Mononuclear cell (primary cell): ENCODE results near the gene NR6A1. TPM values are rescaled to one million over a fixed set of nuclear protein-coding genes. Genes with fewer than 3 reads are reported as not detected.

ENCODE experiments used
- H3K27me3 ChIP-seq: 2 replicates; pipeline ENCODE4 v1.6.0; 2011; ENCODE audit warnings: low read length, control low read depth; ENCODE audit not compliant: insufficient read depth
- H3K4me1 ChIP-seq: 2 replicates; pipeline ENCODE4 v1.5.1; 2011; ENCODE audit warnings: mild to moderate bottlenecking, low read length, control low read depth; ENCODE audit not compliant: insufficient read depth
- H3K4me3 ChIP-seq: 2 replicates; pipeline ENCODE4 v1.5.1; 2011; ENCODE audit warnings: mild to moderate bottlenecking, low read length, moderate library complexity
- H3K9me3 ChIP-seq: 2 replicates; pipeline ENCODE4 v1.5.1; 2011; ENCODE audit warnings: low read depth, mild to moderate bottlenecking, control low read depth, low read length
- total RNA-seq: library from RNA; depleted of rRNA; stranded (reverse); fragments of >200 nt; gene quantifications from one replicate; pipeline ENCODE4 v1.2.3, GENCODE V29; 2012

Gene NR6A1
- total RNA-seq, 1 donor: 0.42 TPM

DNA sequence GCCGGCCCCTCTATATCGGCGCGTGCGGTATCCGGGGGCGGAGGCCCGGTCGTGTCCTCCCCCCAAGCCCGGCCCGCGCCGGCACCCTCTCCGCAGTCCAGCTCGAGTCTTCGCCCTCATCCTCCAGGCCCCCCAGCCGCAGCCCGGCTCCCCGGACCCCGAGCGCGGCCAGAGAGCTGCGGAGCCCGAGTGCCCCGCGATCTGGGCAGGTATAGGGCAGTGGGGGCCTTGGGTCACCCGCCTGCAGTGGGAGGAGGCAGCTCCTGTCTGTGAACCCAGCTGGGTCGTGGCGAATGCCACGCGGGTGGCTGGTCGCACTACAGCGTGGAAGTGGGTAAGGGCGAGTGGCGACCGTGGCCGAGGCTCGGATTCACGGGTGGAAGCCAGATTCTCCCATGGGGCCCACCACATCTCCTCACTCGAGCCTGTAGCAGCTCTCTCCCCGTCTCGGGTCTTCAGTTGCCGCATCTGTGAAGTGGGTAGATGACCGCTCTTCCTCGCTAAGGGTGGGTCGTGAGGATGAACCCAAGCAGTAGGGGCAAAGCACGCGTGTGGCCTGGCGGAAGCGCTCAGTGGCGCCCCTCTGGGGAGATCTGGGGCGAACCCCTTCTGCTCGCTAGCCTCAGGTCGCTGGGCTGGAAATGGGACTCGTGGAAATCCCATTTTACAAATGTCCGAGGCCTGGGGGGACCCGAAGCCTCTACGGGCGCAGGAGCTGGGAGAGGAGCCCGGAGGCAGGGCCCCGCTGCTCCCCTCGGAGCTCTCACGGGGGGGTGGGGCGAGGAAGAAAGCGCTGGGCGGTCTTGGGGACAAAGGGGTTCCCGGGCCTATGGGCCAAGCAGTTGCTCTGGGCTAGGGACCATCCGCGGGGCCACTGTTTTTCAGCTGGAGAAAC lies 265.9 kb downstream of the NR6A1 start:
- H3K9me3 ChIP-seq: no peaks in the 10 kb centered on the region
- peaks cover 24% of the 10 kb centered on the region for H3K27me3 ChIP-seq
- no peak overlapping the region for H3K4me3 ChIP-seq
- peaks cover 9% of the 10 kb centered on the region for H3K4me1 ChIP-seq

DNA sequence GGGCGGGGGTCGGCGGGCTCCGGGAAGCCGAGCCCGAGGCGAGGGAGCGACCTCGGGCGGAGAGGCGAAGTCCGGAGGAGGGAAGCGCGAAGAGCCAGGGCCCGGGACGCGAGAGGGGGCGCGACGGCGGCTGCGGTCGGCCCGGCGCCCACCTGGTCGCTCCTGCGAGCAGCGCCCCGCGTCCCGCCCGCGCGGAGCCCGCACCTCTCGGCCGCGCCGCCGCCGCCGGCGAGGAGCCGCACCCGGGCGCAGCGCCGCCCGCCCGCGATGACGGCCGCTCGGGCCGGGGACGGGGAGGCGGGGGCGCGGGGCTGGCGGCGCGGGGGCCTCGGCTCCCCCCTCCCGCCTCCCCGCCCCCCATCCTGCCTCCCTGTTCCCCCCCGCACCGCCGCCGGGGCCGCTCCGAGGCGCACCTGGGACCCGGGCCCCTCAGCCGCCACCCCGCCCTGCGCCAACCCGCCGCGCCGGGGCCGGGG lies 266.5 kb downstream of the NR6A1 start:
- Histone ChIP-seq H3K9me3 (no peaks in the 10 kb centered on the region), H3K4me3 (no peak overlapping the region), H3K27me3 (peaks cover 24% of the 10 kb centered on the region), H3K4me1 (peaks cover 9% of the 10 kb centered on the region)

DNA sequence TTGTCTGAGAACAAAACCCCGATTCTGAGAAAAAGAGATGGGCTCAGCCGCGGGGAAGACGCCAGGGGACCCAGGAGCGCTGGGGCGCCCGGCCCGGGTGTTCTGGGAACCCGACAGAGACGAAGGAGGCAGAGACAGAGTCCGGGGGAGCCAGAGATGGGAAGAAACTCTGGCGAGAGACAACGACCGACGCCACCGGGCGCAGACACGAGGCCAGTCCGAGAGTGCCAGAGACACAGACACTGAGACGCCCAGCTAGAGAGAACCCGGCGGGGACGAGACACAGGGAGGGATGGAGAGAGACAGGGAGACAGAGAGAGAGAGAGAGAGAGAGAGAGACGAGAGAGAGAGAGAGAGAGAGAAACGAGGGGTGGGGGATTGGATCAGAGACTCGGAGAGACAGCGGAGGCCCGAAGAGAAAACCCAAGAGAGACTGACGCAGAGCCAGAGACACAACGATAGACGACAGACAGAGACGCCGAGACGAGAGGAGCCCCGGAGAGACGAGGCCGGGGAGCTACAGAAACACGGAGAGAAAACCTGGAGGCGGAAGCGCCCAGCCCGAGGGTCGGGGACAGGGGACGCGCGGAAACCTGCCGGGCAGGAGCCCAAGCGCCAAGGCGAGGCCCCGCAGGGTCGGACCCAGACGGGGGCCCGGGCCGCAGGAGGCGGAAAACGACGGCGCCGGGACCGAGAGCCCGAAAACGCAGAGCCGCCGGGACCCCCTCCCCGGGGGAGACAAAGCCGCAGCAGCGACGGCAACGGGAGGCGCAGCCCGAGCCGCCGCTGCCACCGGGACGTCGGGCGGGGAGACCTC lies 267.2 kb downstream of the NR6A1 start:
- Histone ChIP-seq H3K4me3 (no peak overlapping the region), H3K9me3 (no peaks in the 10 kb centered on the region), H3K4me1 (peaks cover 9% of the 10 kb centered on the region), H3K27me3 (peaks cover 24% of the 10 kb centered on the region)

DNA sequence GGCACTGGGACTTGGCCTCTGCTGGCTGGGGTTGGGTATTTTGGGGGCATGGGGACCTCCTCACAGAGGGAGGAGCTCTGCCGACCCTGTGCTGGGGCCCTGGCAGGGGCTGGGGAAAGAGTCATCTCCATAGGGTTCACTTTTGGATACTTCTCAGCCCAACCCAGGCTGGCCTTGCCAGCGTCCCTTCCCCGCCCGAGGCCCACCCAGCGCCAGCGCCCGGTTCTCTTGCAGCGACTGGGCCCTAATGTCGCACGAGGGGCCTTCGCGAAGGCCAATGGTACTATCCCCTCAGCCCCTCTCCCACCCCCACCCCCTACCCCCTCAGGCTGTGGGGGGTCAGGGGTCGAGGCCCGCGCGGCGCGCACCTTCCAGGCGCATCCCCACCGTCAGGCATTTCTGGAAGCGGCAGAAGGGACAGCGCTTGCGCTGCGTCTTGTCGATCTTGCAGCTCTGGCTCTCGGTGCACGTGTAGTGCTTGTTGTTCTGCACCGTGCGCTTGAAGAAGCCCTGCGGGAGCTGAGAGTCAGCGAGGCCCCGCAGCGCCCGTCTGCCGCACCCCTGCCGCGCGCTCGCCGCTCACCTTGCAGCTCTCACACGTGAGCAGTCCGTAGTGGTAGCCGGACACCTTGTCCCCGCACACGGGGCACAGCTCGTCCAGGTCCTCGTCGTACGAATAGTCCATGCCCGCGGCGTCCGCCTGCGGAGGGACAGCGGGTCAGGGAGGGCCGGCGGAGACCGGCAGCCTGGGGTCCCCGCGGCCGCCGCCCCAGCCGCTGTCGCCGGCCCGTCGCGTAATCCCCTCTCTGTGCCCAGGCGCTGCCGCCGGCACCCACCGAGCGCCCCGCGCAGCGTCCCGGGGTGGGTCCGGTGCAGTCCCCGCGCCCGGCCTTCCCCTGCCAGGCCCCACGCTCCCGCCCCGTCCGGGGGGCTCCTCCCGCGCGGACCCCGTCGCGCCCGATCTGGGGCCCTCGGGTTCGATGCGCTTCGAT lies 268.1 kb downstream of the NR6A1 start:
- Histone ChIP-seq H3K4me3 (no peak overlapping the region), H3K9me3 (no peaks in the 10 kb centered on the region), H3K4me1 (peaks cover 9% of the 10 kb centered on the region), H3K27me3 (peaks cover 24% of the 10 kb centered on the region)

DNA sequence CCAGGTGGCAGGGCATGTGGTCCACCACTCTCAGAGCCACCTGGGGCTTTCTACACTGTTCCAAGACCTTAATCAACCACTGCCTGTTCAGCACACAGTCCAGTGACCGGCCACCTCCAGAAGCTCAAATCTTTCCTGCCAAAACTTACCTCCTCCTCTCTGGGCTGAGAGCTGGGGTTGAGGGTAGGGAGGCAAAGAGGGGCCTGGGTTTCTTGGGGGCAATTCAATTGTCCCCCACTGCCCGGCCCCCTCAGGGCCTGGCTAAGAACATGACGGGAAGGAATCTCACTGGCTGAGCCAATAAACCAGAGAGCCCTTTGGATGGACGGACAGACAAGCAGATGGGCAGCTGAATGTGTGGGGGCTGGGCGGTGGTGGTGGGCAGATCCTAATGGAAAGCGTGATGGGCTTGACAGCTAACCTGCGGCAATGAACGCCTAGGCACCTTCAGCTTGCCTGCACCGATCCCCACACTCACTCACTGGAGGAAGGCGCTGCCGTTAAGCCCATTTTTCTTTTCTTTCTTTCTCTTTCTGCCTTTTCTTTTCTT lies 269.3 kb downstream of the NR6A1 start:
- Histone ChIP-seq H3K4me3 (no peak overlapping the region), H3K4me1 (peaks cover 9% of the 10 kb centered on the region), H3K9me3 (no peaks in the 10 kb centered on the region), H3K27me3 (peaks cover 24% of the 10 kb centered on the region)

DNA sequence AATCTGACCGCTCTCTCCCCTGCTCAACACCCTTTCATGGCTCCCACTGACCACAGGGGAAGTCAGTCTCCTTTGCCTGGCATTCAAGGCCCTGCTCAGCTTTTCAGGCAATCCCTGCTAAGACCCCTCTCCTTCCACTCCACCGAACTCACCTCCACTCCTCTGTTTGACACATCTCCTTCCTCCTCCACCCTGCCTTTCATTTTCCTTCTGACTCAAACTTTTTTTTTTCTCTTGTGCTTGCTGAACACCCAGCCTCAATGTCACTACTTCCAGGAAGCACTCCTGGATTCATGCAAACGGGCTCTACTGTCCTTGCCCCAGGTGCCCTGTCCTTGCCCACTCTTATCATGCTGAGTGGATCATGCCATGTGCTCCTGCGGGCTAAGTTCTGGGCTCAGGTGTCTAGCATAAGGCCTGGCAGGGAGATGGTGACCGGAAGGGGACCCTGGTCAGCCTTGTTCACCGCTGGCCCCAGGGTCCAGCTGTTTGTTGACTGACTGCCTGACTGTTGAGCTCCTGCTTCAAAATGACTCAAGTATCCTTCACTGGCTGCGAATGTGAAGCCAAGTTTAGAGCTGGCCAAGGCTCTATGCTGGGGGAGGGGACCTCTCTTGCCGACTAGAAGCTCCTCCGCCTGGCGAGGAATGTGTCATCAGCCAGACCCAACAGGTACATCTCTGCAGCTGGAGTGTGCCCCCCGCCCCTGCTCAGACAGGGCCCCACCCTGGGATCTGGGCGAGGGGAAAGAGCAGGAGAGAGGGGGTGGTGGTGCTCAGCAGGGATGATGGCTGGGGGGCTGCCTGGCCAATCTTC lies 270.1 kb downstream of the NR6A1 start:
- Histone ChIP-seq H3K4me3 (no peak overlapping the region), H3K9me3 (no peaks in the 10 kb centered on the region), H3K4me1 (peaks cover 13% of the 10 kb centered on the region), H3K27me3 (peaks cover 23% of the 10 kb centered on the region)

DNA sequence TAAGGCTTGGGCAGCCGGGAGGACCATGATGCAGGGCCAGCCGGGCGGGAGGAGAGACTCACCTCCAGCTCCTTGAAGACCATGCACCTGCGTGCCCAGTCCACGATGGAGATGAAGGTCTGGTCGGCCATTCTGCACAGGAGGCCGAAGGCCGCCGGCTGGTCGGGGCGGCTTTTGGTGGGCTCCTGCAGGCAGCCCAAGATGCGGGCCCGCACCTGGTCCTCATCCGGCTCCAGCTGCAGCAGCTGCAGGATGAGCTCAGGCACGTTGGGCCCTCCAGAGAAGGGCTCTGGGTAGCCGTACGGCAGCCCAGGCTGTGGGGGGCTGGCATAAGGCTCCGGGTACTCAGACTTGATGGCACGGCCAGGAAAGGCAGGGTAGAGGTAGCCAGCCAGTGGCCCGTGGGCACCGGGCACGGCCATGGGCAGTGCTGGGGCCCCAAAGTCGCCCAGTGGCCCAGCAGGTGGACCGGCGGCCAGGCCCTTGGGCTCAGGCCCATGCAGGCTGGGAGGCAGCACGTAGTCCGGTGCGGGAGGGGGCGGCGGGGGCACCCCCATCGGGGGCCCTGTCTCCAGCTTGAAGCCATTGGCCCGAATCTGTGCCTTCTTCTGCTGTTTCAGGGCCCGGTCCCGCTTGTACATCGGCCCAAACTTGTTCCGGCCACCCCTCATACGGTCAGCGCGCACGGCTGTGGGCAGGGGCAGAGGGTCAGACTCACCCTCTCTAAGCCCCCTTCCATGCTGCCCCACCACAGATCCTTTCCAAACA lies 270.9 kb downstream of the NR6A1 start:
- Histone ChIP-seq H3K9me3 (no peaks in the 10 kb centered on the region), H3K27me3 (peaks cover 18% of the 10 kb centered on the region), H3K4me3 (no peak overlapping the region), H3K4me1 (peaks cover 20% of the 10 kb centered on the region)

DNA sequence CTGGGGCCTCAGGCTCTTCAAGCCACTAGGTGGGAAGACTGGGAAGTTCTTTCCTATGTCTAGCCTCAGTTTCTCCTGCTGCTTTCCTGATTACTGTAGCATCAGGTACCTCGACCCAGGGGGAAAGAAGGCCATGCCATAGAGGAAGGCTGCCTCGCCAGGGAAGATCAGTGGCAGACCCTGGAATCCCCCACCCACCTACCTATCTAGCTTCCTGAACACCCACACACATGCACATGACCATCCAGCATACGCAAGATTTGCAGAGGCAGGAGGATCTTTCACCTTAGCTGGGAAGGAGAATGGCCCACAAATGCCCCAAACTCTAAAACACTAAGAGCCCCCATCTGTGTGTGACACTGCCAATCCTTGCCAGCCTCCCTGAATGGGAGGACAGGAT lies 271.9 kb downstream of the NR6A1 start:
- Histone ChIP-seq H3K4me3 (no peak overlapping the region), H3K4me1 (peaks cover 19% of the 10 kb centered on the region), H3K27me3 (peaks cover 15% of the 10 kb centered on the region), H3K9me3 (no peaks in the 10 kb centered on the region)

DNA sequence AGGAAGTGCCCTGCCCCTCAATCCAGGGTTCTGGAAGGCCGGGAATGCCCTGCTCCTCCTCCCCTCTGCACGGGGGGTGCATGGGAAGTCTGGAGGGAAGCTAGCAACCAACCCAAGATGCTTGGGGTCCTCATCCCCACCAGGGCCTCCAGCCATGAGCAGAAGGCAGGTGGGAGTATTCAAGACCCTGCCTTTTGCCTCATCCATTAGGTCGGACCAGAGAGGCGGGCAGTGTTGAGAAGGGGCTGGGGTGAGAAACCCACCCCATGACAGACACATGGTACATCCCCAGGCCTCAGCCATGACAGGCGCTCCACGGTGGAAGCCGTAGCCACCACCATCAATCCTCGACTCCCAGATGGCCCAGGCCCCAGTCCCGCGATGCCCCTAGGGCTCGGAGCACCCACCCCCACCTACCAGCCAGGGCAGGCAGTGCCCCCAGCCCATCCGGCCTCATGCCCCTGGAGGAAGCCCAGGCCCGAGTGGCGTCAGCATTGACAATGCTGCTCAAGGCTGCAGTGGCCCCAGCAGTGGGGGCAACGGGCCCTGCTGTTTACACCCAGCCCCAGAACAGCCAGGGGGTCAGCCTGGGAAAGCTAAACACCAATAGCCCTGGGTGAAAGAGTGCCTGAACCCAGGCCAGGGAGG lies 272.5 kb downstream of the NR6A1 start:
- no peak overlapping the region for H3K4me3 ChIP-seq
- H3K9me3 ChIP-seq: no peaks in the 10 kb centered on the region
- peaks cover 13% of the 10 kb centered on the region for H3K4me1 ChIP-seq
- peaks cover 9% of the 10 kb centered on the region for H3K27me3 ChIP-seq

DNA sequence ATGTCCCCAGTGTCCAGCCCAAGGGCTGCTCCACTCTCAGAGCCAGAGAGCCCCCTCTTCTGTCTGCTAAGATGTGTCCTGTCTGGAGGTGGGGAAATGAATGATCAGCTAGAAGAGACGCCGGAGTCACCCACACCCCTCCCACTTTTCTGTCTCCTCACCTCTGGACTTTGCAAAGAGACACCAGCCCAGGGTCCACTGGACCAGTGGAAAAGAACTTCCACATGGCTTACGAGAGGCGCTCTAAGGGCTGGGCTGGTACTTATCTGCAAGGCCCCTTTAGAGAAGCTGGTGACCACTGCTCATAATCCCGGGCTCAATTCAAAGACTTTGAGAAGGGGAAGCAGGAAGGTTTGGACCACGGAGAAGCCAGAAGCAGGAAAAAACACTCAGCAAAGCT lies 273.1 kb downstream of the NR6A1 start:
- Histone ChIP-seq H3K9me3 (no peaks in the 10 kb centered on the region), H3K4me1 (peaks cover 11% of the 10 kb centered on the region), H3K4me3 (no peak overlapping the region), H3K27me3 (peaks cover 5% of the 10 kb centered on the region)

DNA sequence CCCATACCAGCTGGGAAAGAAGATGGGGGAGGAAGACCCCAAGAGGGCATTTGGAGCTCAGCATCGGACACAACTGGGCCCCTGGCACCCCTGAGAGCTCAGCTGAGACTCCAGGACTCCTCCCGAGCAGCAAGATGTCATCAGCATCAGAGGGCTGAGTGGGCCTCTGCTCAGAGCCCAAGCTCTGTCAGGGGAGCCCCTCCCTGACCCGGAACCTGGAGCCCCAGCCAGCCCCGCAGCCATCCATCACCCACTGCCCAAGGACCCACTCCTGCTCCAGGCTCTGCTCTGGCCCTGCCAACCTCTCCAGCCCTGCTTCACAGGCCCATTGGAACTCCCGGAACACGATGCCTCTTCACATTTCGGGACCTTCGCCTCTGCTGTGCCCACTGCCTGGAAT lies 273.7 kb downstream of the NR6A1 start:
- Histone ChIP-seq H3K4me1 (peaks cover 11% of the 10 kb centered on the region), H3K27me3 (peaks cover 2% of the 10 kb centered on the region), H3K4me3 (no peak overlapping the region), H3K9me3 (no peaks in the 10 kb centered on the region)

DNA sequence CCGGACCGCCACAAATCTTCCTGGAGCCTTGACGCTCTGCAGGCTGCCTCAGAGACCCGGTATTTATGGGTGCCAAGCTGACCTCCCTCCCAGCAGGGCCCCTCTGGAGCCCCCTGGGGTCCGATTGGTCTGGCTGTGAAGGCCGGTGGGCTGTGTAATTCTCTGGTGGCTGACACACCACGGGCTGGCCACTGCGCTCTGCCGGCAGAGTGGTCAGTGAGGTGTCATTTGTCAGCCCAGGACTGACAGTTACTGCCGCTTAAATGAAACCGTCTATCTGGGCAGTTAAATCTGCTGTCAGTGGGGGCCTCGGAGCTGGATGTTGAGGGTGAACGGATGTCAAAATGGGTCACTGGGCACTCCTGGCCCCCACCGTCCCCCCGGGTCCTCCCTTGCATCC lies 274.6 kb downstream of the NR6A1 start:
- no peaks in the 10 kb centered on the region for H3K9me3 ChIP-seq
- no peaks in the 10 kb centered on the region for H3K27me3 ChIP-seq
- no peak overlapping the region for H3K4me3 ChIP-seq
- peaks cover 11% of the 10 kb centered on the region for H3K4me1 ChIP-seq

DNA sequence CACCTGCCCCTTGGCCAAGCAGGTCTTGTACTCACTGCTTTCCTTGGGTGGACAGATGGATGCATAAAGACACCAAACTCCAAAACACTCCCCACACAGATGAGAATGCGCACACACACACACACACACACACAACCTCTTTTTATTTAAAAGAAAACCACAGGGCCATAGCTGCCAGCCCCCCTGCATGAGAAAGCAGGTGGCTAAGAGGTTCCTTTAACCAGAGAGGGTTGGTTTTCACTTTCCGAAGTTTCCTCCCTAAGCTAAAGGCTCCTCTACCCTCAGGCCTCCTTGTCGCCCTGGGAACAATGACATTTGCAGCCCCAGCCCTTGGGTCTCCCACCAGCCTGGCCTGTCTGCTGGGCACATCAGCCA lies 275.0 kb downstream of the NR6A1 start:
- H3K4me3 ChIP-seq: no peak overlapping the region
- H3K4me1 ChIP-seq: peaks cover 11% of the 10 kb centered on the region

More for the DNA sequence above, 275.0 kb downstream of the NR6A1 start:
- Histone ChIP-seq H3K9me3 (no peaks in the 10 kb centered on the region), H3K27me3 (no peaks in the 10 kb centered on the region)
